Lower leg skin (tissue), 4 donors: ENCODE data around the gene MAP6. TPM values are rescaled to one million over a fixed set of nuclear protein-coding genes. Genes with fewer than 3 reads are reported as not detected.
A peak's percentile ranks its signal among the peaks of the same experiment; 100 is the strongest.

Source experiments
- DNase-seq, 2 donors: peaks; one replicate each; pipeline ENCODE4 v3.0.0-alpha.2; 2019; ENCODE audit warnings: low spot score in 2 of 2
- H3K4me3 ChIP-seq: fragments of 200-600 bp; sonication (generic); 2 replicates; pipeline ENCODE4 v1.5.1; 2017; ENCODE audit warnings: mild to moderate bottlenecking, low read depth; ENCODE audit not compliant: poor library complexity, severe bottlenecking
- CTCF ChIP-seq, 3 donors: fragments of 450-650 bp; IDR thresholded peaks; one replicate each; pipeline ENCODE4 v1.5.1; 2016; ENCODE audit warnings: antibody characterized with exemption in 3 of 3, mild to moderate bottlenecking in 3 of 3, moderate library complexity in 2 of 3
- POLR2A ChIP-seq, 2 donors: fragments of 450-650 bp; IDR thresholded peaks; one replicate each; pipeline ENCODE4 v1.6.1; 2016 to 2017; ENCODE audit warnings: antibody characterized with exemption in 2 of 2, mild to moderate bottlenecking in 1 of 2, moderate library complexity in 1 of 2
- WGBS, 2 donors: methylation state at CpG; one replicate each; pipeline ENCODE4 v1.1.5; 2018; 5-methylcytosine and 5-hydroxymethylcytosine counted together
- intact Hi-C: fragments of 100-400 bp; cut with DNase I; formaldehyde crosslinking; loops from one replicate; pipeline ENCODE4 v1.15.0; 2023; ENCODE audit warnings: low total_unique reads
- total RNA-seq, 4 donors: library from RNA; depleted of rRNA; stranded (reverse); fragments of >200 nt; gene quantifications; one replicate each; pipeline ENCODE4 v1.1.0, GENCODE V29; 2016

MAP6 gene
- total RNA-seq, 4 donors from 2014 or later, result 3.1 to 16.1 (median 10.0) TPM

GRCh38 chr11:75558939-75559843, 109.6 kb downstream of the MAP6 start:
- no peak for DNase-seq
- WGBS, 2 donors, result 18 to 21% methylated on average over 8 of the region's 8 CpGs
- TF ChIP-seq CTCF (IDR thresholded peaks at IDR 0.05) (no peak), POLR2A (IDR thresholded peaks at IDR 0.05) (no peak)
- no peak overlapping the region for H3K4me3 ChIP-seq
- intact Hi-C loops, result no loop called here

- 12 to 14% methylated on average over 17 of the region's 17 CpGs for WGBS, 2 donors
- no peak for TF ChIP-seq CTCF (IDR thresholded peaks at IDR 0.05)
- TF ChIP-seq POLR2A (IDR thresholded peaks at IDR 0.05), result no peak
- intact Hi-C loops, result no loop called here
- H3K4me3 ChIP-seq, result no peak overlapping the region
- peak; percentile 46 to 90 for DNase-seq
Observed at GRCh38 chr11:75557666-75558494, 111.0 kb downstream of the MAP6 start.

- TF ChIP-seq CTCF (IDR thresholded peaks at IDR 0.05) (no peak), POLR2A (IDR thresholded peaks at IDR 0.05) (no peak)
- WGBS, 2 donors, result 66 to 69% methylated on average over 3 of the region's 3 CpGs
- no peak for DNase-seq
- intact Hi-C loops, result no loop called here
- H3K4me3 ChIP-seq, result no peak overlapping the region
Observed at GRCh38 chr11:75556275-75556674, 112.6 kb downstream of the MAP6 start.

- 78 to 85% methylated on average over 12 of the region's 12 CpGs for WGBS, 2 donors
- intact Hi-C loops, result no loop called here
- no peak for DNase-seq
- TF ChIP-seq CTCF (IDR thresholded peaks at IDR 0.05) (no peak), POLR2A (IDR thresholded peaks at IDR 0.05) (no peak)
- no peak overlapping the region for H3K4me3 ChIP-seq
Observed at GRCh38 chr11:75555079-75555811, 113.6 kb downstream of the MAP6 start.

- 41 to 47% methylated on average over 10 to 13 of the region's 21 CpGs for WGBS, 2 donors
- DNase-seq, result peak; percentile 73 to 96
- TF ChIP-seq POLR2A (IDR thresholded peaks at IDR 0.05), result no peak
- TF ChIP-seq CTCF (IDR thresholded peaks at IDR 0.05), result no peak
- H3K4me3 ChIP-seq, result no peak overlapping the region
- intact Hi-C loops, result no loop called here
Observed at GRCh38 chr11:75554258-75555022, 114.4 kb downstream of the MAP6 start.
